HG03575 (cell line): ENCODE data around the gene RELL2.

Experiments
- ATAC-seq: cut with Tn5 transposase; IDR thresholded peaks from one replicate; pipeline ENCODE4 v1.9.1; 2021; ENCODE audit not compliant: unreplicated experiment, insufficient number of reproducible peaks, low FRiP score; ENCODE audit errors: extremely low read depth

Gene RELL2

GRCh38 chr5:141618030-141618803 lies 18.6 kb upstream of the RELL2 start:
- ATAC-seq, result no peak

DNA sequence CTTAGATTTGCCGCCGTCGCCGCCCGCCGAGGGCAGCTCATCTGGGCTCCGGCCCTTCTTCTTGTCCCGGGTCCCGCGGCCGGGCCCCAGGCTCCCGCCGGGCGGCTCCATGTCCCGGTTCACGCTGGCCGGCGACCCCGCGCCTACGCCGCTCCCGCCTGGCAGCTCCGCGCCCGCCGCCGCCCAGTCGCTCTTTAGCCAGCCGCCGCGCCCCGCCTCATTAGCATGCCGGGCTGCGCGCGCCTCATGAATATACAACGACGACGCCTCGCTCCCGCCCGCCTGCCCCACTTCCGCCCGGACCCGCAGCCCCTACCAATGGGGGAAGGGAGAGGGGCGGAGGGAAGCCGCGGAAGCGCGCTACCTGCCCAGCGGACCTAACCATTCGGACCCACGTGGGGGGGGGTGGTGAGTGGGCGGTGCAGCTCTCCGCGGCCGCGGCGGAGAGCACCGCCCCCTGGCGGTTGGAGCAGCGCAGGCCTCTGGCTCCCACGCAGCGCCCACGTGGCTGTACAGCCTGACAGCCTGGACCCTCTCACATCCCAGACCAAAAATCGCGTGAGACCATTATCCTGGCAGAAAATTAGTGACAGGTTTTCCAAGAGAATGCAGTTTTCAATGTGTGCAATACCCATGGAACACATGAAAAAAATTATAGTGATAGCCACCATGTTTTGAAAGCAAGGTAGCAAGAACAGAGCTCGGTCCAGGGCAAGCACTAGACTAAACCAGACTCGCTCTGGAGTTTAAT lies 17.8 kb upstream of the RELL2 start, which contains the start of gene DIAPH1:
Gene DIAPH1 (minus strand): TSS at position 197 of the 751 bp plus-strand sequence. CDS start 86 bp downstream, at position 111.
- peak; percentile 39 for ATAC-seq

DNA sequence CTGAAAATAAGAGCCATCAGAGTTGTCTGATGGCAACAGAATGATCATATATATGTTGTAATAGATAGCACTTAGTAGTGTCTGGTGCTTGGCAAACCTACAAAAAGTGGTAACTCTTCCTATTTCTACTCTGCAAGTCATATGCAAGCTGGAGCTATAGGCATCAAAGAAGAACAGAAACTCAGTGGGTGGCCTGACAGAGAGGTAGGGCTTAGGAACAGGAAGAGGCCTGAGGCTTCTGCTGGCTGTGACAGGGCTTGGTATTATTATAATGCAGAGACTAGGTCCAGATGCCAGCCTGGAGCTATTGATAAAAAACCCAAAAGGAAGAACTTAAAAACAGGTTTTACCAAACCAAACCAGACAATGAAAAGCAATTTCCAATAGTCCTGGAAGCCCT lies 13.6 kb upstream of the RELL2 start:
- peak; percentile 62 for ATAC-seq

- no peak for ATAC-seq
Measured at GRCh38 chr5:141623611-141624010, 13.2 kb upstream of the RELL2 start.

DNA sequence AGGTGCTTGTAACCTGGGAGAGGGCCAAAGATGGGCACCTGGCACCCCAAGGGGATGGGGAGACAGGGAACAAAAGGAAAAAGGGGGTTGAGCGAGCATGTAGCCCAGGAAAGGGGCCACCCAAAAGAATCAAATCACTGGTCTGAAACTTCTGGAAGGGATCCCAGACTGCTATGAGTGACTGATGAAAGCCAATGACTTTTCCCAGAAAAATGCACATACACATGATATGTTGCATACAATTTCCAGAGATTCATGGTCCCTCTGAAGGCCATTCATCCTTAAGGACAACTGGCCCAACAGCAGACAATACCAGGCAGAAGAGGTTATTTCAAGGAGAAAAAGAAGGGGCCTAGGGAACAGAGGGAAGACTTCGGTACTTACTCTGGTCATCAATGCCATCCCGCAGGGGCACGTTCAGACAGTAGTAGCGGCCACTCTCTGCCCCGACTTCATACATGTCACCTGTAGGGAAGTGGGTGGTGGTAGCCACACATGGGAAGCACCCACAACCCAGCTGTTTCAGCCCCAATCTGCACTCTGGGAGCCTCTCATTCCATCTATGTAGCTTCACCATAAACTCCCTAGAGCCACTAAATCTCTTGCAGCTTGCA lies 8.5 kb upstream of the RELL2 start:
- no peak for ATAC-seq

DNA sequence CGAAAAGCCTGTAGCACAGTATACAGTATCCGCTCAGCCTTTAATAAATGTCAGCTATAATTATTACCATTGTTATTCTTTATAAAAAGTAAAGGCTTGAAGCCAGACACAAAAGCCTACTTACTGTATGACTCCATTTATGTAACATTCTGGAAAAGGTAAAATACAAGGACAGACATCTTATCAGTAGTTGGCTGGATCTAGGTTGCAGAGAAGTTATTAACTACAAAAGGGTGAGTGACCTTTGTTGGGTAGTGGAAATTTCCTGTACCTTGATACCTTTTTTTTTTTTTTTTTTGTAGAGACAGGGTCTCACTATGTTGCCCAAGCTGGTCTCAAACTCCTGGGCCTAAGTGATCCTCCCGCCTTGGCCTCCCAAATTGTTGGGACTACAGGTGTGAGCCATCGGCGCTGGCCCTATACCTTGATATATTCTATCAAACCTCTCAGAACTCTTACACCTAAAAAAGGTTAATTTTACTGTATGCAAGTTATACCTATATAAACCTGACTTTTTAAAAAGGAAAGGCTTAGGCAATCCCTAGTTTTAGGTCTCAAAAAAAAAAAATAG lies 6.1 kb upstream of the RELL2 start:
- no peak for ATAC-seq

GRCh38 chr5:141632650-141633049 lies 4.1 kb upstream of the RELL2 start:
- no peak for ATAC-seq

GRCh38 chr5:141633871-141634561 lies 2.8 kb upstream of the RELL2 start:
- peak; percentile 91 for ATAC-seq

DNA sequence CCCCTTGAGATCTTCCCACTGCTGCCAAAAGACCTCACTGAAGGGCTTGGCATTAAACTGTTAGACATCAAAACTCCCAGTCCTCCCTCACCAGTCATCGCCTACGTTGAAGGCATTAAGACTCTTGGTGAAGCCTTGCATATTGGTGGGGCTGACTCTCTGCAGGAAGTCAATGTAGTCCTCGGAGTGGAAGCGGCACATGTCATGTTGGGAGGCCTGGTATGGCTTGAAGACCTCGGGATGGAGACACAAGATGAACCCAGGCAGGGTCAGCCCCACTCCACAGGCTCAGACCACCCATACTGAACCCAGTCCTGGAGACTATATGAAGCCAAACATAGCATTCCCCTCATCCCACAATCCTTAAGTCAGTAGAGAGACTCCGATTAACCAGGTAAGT lies 2.1 kb upstream of the RELL2 start:
- ATAC-seq, result no peak

- ATAC-seq, result no peak
Measured at GRCh38 chr5:141635646-141636045, 1.2 kb upstream of the RELL2 start.

DNA sequence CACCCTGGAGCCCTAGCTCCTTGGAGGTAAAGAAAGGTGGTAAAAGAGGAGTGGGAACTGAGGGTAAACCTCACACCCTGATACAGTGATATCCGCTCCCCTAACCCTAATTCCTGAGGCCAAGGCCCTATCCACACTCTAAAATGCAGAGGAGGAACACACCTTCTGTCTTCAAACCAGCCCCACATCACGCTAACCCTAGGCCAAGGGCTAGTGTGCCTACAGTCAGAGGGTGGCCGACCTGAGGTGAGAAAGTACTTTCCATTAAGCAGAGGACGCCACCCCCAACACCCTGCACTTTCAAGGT lies 738 bp upstream of the RELL2 start:
- no peak for ATAC-seq

DNA sequence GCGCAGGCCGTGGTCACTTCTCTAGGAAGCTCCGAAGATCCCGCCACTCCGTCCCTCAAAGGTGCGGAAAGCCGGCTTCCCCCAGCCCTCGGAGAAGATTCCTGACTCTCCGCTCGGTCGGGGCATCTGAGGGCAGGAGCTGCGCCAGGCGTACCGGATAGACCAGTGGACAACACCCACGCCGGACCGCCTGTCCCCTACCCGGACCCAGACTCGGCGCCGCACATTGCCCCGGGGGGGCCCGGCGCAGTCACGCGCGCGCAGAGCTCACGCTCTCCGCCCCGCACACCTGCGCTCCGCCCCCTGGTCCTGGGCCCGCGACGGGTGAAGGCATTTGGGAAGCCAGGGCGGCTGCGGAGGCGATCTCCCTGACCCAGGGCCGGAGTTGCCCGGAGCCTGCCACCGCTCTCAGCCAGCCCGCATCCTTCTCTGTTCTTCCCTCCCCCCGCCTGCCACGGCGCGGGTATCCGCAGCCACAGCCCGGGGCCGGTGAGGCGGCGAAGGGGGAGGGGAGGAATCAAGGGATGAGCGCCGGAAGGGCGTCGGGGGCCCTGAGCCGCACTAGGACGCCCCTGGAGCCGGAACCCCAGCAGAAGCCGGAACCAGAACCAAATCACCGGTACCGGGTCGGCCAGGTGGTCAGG lies 448 bp downstream of the RELL2 start:
- no peak for ATAC-seq

DNA sequence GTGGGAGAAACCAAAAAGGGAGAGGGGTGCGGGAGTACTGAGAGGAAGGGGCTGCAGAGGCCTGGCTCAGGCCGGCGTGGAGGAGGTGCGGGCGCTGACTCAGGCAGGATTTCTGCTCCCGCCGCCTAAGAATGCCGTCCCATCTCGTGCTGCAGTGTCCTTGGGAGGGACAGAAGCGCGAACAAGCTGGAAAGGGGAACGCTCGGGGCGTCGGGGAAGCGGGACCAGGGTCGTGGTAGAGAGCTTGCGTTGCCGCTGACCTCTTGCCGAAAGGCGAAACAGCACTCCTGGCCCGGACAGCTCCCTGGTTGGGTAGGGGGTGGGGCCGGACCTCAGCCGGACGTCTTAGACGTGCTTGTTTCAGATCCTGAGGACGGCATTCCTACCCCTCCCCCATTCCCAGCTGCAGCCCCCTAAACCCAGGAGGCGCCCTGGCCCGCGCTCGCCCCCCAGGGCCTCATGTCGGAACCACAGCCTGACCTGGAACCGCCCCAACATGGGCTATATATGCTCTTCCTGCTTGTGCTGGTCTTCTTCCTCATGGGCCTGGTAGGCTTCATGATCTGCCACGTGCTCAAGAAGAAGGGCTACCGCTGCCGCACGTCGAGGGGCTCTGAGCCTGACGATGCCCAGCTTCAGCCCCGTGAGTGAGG lies 1.1 kb downstream of the RELL2 start:
- no peak for ATAC-seq

GRCh38 chr5:141638771-141639170 lies 2.0 kb downstream of the RELL2 start:
- ATAC-seq, result no peak

- no peak for ATAC-seq
Measured at GRCh38 chr5:141639357-141640050, 2.7 kb downstream of the RELL2 start.

DNA sequence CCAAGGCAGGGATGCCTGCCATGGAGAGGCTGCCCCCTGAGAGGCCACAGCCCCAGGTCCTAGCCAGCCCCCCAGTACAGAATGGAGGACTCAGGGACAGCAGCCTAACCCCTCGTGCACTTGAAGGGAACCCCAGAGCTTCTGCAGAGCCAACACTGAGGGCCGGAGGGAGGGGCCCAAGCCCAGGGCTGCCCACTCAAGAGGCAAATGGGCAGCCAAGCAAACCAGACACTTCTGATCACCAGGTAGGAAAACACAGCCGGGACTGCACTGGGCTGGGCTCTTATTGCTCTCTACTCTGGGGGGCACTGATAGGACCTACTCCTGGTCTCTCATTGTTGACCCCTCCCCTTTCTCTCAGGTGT lies 3.2 kb downstream of the RELL2 start:
- ATAC-seq, result no peak

GRCh38 chr5:141640698-141641097 lies 3.9 kb downstream of the RELL2 start:
- no peak for ATAC-seq
